Measurements from ENCODE around the gene LRP1B.

Gene LRP1B

DNA sequence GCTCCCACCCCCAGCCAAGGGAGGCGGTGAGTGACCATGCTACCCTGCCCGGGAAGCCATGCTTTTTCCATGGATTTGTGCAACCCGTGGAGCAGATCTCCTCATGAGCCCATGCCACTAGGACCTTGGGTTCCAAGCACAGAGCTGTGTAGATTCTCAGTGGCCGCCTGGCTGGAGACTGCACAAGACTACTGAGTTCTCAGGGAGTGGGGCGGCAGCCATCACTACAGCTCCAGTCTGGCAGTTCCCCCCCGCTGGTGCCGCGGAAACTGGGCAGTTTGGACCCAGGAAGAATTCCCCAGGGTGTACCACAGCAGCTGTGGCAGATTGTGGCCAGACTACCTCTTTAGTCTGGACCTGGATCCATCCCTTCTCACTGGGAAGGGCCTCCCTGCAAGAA is 470.6 kb downstream of the LRP1B start:
- no peak for DNase-seq (ENCODE audit: low spot score)

- DNase-seq (ENCODE audit: low spot score) = no peak
Observed at GRCh38 chr2:141654311-141654710, 476.5 kb downstream of the LRP1B start.

- no peak for DNase-seq (ENCODE audit: low spot score)
Observed at GRCh38 chr2:141653184-141653583, 477.6 kb downstream of the LRP1B start.

DNA sequence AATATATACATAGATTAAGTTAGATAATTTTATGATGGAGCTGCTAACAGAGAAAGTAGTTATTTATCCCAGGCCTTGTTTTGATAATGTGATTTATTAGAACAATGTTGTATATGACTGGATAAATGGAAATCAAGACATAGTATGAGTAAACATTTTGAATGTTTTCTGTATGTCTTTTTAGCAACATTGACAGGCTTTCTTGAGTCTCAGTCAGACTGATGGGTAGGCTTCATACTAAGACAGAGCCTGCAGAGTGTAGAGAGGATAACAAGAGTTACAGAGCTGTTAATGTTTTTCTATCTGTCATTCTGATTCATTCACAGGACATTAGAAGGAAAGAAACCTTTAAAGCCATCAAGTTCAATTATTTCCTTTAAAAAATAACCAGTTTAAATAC is 478.5 kb downstream of the LRP1B start:
- no peak for DNase-seq (ENCODE audit: low spot score)

- no peak for DNase-seq (ENCODE audit: low spot score)
Observed at GRCh38 chr2:141647353-141647752, 483.5 kb downstream of the LRP1B start.

GRCh38 chr2:141641462-141641861 is 489.4 kb downstream of the LRP1B start:
- DNase-seq (ENCODE audit: low spot score) = no peak

GRCh38 chr2:141639809-141640208 is 491.0 kb downstream of the LRP1B start:
- DNase-seq (ENCODE audit: low spot score) = no peak

GRCh38 chr2:141633132-141633531 is 497.7 kb downstream of the LRP1B start:
- no peak for DNase-seq (ENCODE audit: low spot score)

- DNase-seq (ENCODE audit: low spot score) = no peak
Observed at GRCh38 chr2:141630407-141630930, 500.3 kb downstream of the LRP1B start.

DNA sequence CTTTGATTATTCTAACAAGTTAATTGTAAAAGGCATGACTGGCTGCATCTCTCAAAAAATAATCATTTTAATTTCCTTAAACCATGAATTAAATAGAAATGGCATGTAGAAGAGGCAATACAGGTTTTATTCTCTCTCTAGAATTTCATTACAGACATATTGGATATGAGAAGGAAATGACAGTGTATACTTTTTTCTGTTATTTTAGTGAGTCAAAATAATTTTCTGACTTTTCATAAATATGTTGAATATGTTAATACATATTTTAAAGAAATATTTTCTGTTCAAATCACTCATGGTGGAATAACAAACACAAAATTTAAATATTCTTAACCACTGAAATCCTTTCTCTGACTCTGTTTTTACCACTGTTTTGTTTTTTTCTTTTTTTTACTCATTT is 510.4 kb downstream of the LRP1B start:
- DNase-seq (ENCODE audit: low spot score) = no peak

DNA sequence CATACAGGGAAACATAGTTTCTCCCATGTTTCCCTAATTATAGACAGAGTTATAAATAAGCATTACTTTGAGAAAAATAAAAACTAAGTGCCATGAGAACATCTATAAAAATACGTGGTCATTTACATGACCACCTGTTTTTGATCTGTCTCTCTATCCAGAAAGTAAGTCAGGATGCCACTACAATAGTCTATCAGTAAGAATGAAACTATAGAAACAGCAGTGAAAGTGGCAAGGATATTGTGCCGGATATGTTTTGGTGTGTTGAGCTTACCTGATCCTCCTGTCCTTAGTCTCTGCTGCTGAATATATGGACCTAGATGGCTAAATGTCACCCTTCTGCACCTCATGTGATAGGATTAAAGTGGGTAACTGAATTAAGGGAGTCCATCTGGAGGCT is 512.4 kb downstream of the LRP1B start:
- no peak for DNase-seq (ENCODE audit: low spot score)

- DNase-seq (ENCODE audit: low spot score) = no peak
Observed at GRCh38 chr2:141611981-141612380, 518.8 kb downstream of the LRP1B start.

DNA sequence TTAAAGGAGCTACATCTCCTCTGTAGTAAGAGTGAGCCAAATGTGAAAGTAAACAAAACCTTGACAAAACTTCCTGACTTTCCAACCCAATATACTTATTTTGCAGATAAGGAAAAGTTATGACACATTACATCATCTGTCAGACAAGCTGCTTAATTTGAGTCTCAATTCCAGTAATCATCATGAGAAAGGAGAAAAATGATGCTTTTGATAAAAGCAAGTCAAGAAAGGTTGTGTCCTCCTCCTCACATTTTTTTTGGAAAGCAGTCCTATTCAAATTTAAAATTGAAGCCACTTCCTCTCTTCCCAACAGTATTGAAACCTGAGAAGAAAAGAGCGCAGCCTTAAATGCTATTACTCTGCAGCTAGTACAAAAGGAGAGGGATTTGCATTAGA is 519.6 kb downstream of the LRP1B start:
- no peak for DNase-seq (ENCODE audit: low spot score)

- no peak for DNase-seq (ENCODE audit: low spot score)
Observed at GRCh38 chr2:141610564-141611175, 520.1 kb downstream of the LRP1B start.

- DNase-seq (ENCODE audit: low spot score) = no peak
Observed at GRCh38 chr2:141605163-141605562, 525.7 kb downstream of the LRP1B start.

- DNase-seq (ENCODE audit: low spot score) = no peak
Observed at GRCh38 chr2:141601511-141602152, 529.2 kb downstream of the LRP1B start.

DNA sequence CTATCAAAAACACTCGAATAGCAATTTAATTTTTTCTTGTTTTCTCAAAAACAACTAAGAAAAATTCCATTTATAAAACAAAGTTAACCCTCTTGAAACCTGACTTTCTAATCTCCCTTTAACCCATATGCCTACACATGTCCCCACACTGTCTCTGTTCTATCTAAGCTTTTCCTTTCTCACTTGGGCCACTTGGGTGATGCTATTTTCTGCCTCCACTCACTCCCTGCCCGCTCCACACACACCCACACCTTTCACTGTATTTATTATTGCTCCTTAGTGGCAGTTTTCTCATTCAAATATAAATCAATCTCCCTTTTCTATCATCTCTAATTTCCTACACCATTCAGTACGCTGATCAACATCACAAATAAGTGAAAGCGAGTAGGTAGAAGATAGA is 531.1 kb downstream of the LRP1B start:
- no peak for DNase-seq (ENCODE audit: low spot score)

- DNase-seq (ENCODE audit: low spot score) = no peak
Observed at GRCh38 chr2:141598982-141599381, 531.8 kb downstream of the LRP1B start.

DNA sequence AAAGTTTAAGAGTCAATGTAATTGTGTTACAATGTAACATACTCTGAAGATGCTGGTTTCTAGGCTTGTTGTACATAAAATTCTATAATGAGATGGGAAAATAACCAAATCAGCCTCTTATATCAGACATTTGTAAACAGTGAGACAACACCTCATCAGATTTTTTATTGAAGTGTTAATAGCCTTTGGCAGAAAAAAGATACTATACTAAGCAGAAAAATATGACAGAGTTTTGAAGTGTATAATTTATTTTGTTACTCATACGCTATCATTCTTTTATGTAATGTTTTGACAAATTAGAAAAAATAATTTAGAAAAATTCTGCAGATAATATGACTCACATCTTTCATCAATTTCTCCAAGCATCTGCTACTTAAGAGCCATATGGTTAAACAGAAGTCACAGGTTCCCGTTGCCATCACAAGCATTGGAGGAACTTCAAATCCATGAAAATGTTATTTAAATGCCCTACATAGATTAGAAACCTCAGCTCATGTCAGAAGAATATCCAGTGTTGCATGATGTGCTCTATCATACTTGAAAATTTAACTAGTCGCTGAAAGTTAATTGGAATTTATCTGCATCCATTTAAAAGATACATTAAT is 535.4 kb downstream of the LRP1B start:
- DNase-seq (ENCODE audit: low spot score) = no peak

DNA sequence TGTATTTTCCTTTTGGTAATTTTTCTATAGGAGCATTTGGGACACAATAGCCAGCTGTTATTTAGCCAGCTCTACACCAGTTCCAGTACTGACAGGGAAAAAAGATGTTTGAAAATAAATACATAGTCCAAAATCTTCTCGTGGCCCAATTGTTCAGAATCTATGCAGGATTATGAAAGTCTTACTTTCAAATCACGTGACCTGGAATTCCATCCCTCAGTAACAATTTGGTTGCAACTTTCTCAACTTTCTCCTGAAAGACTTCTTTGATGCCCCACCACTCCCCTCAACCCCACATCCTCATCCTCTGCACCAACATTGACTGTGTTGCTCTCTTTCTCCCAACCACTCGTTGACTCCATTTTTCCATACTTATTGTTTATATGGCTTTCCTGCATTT is 539.0 kb downstream of the LRP1B start:
- no peak for DNase-seq (ENCODE audit: low spot score)

GRCh38 chr2:141590620-141591019 is 540.2 kb downstream of the LRP1B start:
- DNase-seq (ENCODE audit: low spot score) = no peak

- no peak for DNase-seq (ENCODE audit: low spot score)
Observed at GRCh38 chr2:141589314-141589713, 541.5 kb downstream of the LRP1B start.

DNA sequence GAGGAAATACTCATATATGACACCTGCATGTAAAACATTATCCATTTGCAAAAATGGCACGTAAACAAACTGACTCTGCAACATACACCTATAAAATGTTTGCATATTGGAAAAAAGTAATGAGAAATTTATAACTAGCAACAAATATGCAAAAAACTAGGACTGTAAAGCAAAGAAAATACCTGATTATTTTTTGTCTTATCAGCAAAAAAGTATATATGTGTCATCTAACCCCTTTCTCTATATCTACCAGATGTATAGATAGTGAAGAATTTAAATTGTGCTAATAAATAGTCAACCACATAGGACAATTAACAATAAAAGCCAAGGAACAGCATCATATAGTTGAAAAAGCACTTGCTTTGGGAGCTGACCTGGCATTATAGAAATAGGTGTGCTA is 543.8 kb downstream of the LRP1B start:
- no peak for DNase-seq (ENCODE audit: low spot score)

DNA sequence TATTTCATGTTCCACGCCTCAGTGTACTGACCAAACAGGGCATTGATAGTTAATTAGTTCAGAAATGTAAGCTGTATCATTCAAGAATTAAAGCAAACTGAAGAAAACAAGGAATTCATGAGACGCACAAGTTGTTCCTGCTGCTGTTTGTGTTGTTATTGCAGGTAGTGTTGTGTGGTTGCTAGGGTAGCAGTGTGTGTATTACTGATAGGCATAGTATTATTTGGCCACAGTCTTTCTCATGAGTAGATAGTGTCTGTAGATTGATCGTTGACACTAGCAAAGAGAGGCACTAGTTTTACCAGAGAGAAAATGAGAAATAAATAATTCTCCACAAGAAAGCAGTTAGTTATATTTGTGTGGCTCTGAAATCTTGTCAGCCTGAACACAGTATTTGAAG is 548.6 kb downstream of the LRP1B start:
- no peak for DNase-seq (ENCODE audit: low spot score)

Data from CD4-positive, alpha-beta T cell treated with Interleukin-2 at 100 ng/mL for 4 hours (primary cell).